ENCODE results near the gene DYRK3. TPM values are rescaled to one million over a fixed set of nuclear protein-coding genes. Genes with fewer than 3 reads are reported as not detected.
A peak's percentile ranks its signal among the peaks of the same experiment; 100 is the strongest.

DYRK3 gene
- total and polyA plus RNA-seq, 9 of the 15 experiments (the other 6 are each of a cell fraction or from before 2014, with no cell fraction given), result 4.5 to 33.7 (median 25.7) TPM

- TF ChIP-seq USF1 (CRISPR knock-in tag; IDR thresholded peaks at IDR 0.05), result no peak
- TF ChIP-seq ZSCAN32 (CRISPR knock-in tag; IDR thresholded peaks at IDR 0.05), result no peak
- no peak for TF ChIP-seq MBD1 (CRISPR knock-in tag; IDR thresholded peaks at IDR 0.05)
- TF ChIP-seq FUS (optimal IDR thresholded peaks at IDR 0.05; ENCODE audit: low read depth, low read length), result no peak
- no peak for TF ChIP-seq ZBTB1 (CRISPR knock-in tag; IDR thresholded peaks at IDR 0.05; ENCODE audit: borderline replicate concordance, low read depth)
- no peak for TF ChIP-seq ZNF24 (IDR thresholded peaks at IDR 0.05)
- peak; percentile 22 to 62; a peak in 3 of 4 replicates for TF ChIP-seq RAD21 (CRISPR knock-in tag; conservative IDR thresholded peaks at IDR 0.05 in 1 of 2, IDR thresholded peaks at IDR 0.05 in 1 of 2)
- TF ChIP-seq GMEB1 (CRISPR knock-in tag; IDR thresholded peaks at IDR 0.05), result no peak
- no peak for TF ChIP-seq ZNF311 (CRISPR knock-in tag; IDR thresholded peaks at IDR 0.05)
- TF ChIP-seq ZNF511 (CRISPR knock-in tag; IDR thresholded peaks at IDR 0.05), result no peak
- 0 out of 4 replicates have a peak, but pooled peaks of 1 of the 2 experiments have one; percentile 18 for TF ChIP-seq SRF (CRISPR knock-in tag; IDR thresholded peaks at IDR 0.05)
- no peak for TF ChIP-seq GTF3C2 (IDR thresholded peaks at IDR 0.05; ENCODE audit: borderline replicate concordance, extremely low read depth, insufficient read length)
- no peak for TF ChIP-seq ZFP91 (CRISPR knock-in tag; IDR thresholded peaks at IDR 0.05)
- TF ChIP-seq PTRF (tag; IDR thresholded peaks at IDR 0.05), result no peak
- TF ChIP-seq ZNF584 (CRISPR knock-in tag; IDR thresholded peaks at IDR 0.05; ENCODE audit: low read depth), result no peak
- TF ChIP-seq RBM15 (IDR thresholded peaks at IDR 0.05; ENCODE audit: insufficient read depth, low read length), result no peak
- TF ChIP-seq NR2C1 (IDR thresholded peaks at IDR 0.05), result no peak
- no peak for TF ChIP-seq NR2C1 (tag; IDR thresholded peaks at IDR 0.05)
Observed at GRCh38 chr1:206606867-206607266, 28.5 kb upstream of the DYRK3 start (continued).
